ENCODE data around the gene CDC25B. TPM values are rescaled to one million over a fixed set of nuclear protein-coding genes. Genes with fewer than 3 reads are reported as not detected.

Gene CDC25B
- total and polyA plus RNA-seq, 2 experiments from 2014 or later: 9.7 to 59.9 TPM

- Histone ChIP-seq H3K4me3 (peak overlapping the region; percentile 65), H3K4me1 (ENCODE audit: low read depth) (peaks cover 4% of the 10 kb centered on the region), H3K27ac (peak overlapping the region; percentile 81), H3K9me3 (ENCODE audit: low read depth) (no peaks in the 10 kb centered on the region), H3K36me3 (no peaks in the 10 kb centered on the region), H3K27me3 (no peaks in the 10 kb centered on the region)
- DNase-seq (ENCODE audit: low read depth in 1 of 2, low spot score in 1 of 2): no peak
- TF ChIP-seq, protein P1, sequence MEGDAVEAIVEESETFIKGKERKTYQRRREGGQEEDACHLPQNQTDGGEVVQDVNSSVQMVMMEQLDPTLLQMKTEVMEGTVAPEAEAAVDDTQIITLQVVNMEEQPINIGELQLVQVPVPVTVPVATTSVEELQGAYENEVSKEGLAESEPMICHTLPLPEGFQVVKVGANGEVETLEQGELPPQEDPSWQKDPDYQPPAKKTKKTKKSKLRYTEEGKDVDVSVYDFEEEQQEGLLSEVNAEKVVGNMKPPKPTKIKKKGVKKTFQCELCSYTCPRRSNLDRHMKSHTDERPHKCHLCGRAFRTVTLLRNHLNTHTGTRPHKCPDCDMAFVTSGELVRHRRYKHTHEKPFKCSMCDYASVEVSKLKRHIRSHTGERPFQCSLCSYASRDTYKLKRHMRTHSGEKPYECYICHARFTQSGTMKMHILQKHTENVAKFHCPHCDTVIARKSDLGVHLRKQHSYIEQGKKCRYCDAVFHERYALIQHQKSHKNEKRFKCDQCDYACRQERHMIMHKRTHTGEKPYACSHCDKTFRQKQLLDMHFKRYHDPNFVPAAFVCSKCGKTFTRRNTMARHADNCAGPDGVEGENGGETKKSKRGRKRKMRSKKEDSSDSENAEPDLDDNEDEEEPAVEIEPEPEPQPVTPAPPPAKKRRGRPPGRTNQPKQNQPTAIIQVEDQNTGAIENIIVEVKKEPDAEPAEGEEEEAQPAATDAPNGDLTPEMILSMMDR (IDR thresholded peaks at IDR 0.05; ENCODE audit: low read depth, low read length): no peak
These were observed 50.2 kb downstream of the CDC25B start for GRCh38 chr20:3846378-3846739.

GRCh38 chr20:3846740-3847428, 50.8 kb downstream of the CDC25B start, which contains the start of gene MAVS:
Gene MAVS (plus strand): TSS chr20:3846834. CDS start chr20:3854625, 7,791 bp downstream.
- Histone ChIP-seq H3K4me3 (peak within 1 kb of the TSS; percentile 65), H3K27me3 (no peaks in the 10 kb centered on the region), H3K9me3 (ENCODE audit: low read depth) (no peaks in the 10 kb centered on the region), H3K4me1 (ENCODE audit: low read depth) (peaks cover 4% of the 10 kb centered on the region), H3K36me3 (no peaks in the 10 kb centered on the region), H3K27ac (peak within 1 kb of the TSS; percentile 84)
- peak; percentile 81 to 95 for DNase-seq (ENCODE audit: low read depth in 1 of 2, low spot score in 1 of 2)
- TF ChIP-seq, protein P1 (IDR thresholded peaks at IDR 0.05; ENCODE audit: low read depth, low read length): no peak

DNA sequence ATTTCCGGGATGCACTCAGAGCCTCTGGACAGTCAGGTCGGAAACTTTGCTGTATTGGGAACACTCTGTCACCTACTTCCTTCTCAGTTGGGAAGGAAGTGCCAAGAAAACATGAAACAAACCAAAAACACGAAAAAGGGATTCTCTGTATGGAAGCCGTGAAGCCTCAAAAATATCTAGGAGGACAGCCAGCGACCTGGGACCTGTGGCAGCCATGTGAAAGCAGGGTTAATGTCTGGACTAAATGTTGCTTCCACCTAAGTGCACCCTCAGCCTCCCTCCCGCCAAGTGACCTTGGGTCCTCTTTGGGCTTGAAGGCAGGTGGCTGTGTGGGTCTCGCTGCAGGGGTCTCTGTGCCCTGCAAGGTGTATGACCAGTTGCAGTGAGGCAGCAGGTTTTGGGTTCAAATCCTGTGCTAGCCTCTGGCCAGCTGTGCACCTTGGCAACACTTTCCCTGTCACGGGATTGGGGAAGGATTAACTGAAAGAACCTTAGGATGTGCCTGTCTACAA, 51.4 kb downstream of the CDC25B start:
- DNase-seq (ENCODE audit: low read depth in 1 of 2, low spot score in 1 of 2): no peak
- peak overlapping the region; percentile 65 for H3K4me3 ChIP-seq
- H3K36me3 ChIP-seq: no peaks in the 10 kb centered on the region
- peaks cover 4% of the 10 kb centered on the region for H3K4me1 ChIP-seq (ENCODE audit: low read depth)
- no peaks in the 10 kb centered on the region for H3K9me3 ChIP-seq (ENCODE audit: low read depth)
- no peaks in the 10 kb centered on the region for H3K27me3 ChIP-seq
- peak overlapping the region; percentile 84 for H3K27ac ChIP-seq
- TF ChIP-seq, protein P1 (IDR thresholded peaks at IDR 0.05; ENCODE audit: low read depth, low read length): no peak

DNA sequence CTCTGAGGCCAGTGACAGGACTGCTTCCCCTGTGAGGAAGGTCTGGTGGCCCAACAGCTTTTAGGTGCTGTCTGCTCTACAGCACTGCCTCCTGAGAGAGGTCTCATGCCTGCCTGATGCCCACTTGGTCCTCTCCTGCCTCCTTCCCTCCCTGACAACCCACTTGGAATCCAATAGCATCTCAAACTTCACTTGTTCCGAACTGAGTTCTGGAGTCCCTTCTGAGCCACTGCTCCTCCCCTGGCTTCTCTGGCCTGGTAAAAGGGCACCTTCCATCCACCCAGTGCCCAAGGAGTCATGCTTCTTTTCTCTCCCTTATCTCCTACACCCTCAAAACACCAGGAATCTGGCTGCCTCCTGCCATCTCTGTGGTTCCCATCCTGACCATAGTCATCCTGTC, 52.5 kb downstream of the CDC25B start:
- no peak overlapping the region for H3K27ac ChIP-seq
- DNase-seq (ENCODE audit: low read depth in 1 of 2, low spot score in 1 of 2): no peak
- no peak overlapping the region for H3K4me3 ChIP-seq

DNA sequence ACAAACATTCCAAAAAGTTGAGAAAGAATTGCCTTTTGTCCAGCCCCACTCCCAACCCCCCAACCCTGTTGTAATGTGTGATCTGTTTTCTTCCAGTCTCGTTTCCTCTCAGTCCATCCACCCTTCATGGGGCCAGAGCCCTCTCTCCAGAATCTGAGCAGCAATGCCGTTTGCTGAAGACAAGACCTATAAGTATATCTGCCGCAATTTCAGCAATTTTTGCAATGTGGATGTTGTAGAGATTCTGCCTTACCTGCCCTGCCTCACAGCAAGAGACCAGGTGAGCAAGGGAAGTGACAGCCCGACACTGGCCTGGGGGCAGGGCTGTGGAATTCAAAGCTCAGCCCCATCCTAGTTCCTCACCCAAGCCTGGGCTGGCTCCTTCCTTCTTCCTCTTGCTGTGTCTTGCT, 58.4 kb downstream of the CDC25B start:
- no peaks in the 10 kb centered on the region for H3K4me1 ChIP-seq (ENCODE audit: low read depth)
- DNase-seq (ENCODE audit: low read depth in 1 of 2, low spot score in 1 of 2): no peak
- no peaks in the 10 kb centered on the region for H3K27me3 ChIP-seq
- TF ChIP-seq, protein P1 (IDR thresholded peaks at IDR 0.05; ENCODE audit: low read depth, low read length): no peak
- no peak overlapping the region for H3K4me3 ChIP-seq
- H3K27ac ChIP-seq: no peak overlapping the region
- peaks cover 8% of the 10 kb centered on the region for H3K36me3 ChIP-seq
- no peaks in the 10 kb centered on the region for H3K9me3 ChIP-seq (ENCODE audit: low read depth)

More for the DNA sequence above, 52.5 kb downstream of the CDC25B start:
- Histone ChIP-seq H3K4me1 (ENCODE audit: low read depth) (peaks cover 4% of the 10 kb centered on the region), H3K36me3 (no peaks in the 10 kb centered on the region), H3K9me3 (ENCODE audit: low read depth) (no peaks in the 10 kb centered on the region), H3K27me3 (no peaks in the 10 kb centered on the region)
- TF ChIP-seq, protein P1 (IDR thresholded peaks at IDR 0.05; ENCODE audit: low read depth, low read length): no peak

Other genes starting within 250 kb of the CDC25B start
- not detected in 2 replicates for gene GFRA4, start 132.9 kb upstream of the CDC25B start, total RNA-seq
- gene GFRA4, start 132.9 kb upstream of the CDC25B start, polyA plus RNA-seq: not detected in 2 replicates
- gene ADAM33, start 114.3 kb upstream of the CDC25B start, total RNA-seq: 0.07 and 1.3 TPM in 2 replicates
- 0.45 and 0.56 TPM in 2 replicates for gene ADAM33, start 114.3 kb upstream of the CDC25B start, polyA plus RNA-seq
- not detected in 2 replicates for gene SIGLEC1, start 83.7 kb upstream of the CDC25B start, total RNA-seq
- not detected in 2 replicates for gene SIGLEC1, start 83.7 kb upstream of the CDC25B start, polyA plus RNA-seq
- 0.18 and 0.92 TPM in 2 replicates for gene HSPA12B, start 63.6 kb upstream of the CDC25B start, total RNA-seq
- gene HSPA12B, start 63.6 kb upstream of the CDC25B start, polyA plus RNA-seq: 1.2 TPM in 1 of 2 replicates, not detected in the other
- 22.5 and 24.1 TPM in 2 replicates for gene ADISSP, start 28.6 kb upstream of the CDC25B start, total RNA-seq
- 38.5 and 45.3 TPM in 2 replicates for gene ADISSP, start 28.6 kb upstream of the CDC25B start, polyA plus RNA-seq
- gene SPEF1, start 14.9 kb upstream of the CDC25B start, total RNA-seq: 0.95 and 1.6 TPM in 2 replicates
- gene SPEF1, start 14.9 kb upstream of the CDC25B start, polyA plus RNA-seq: 0.61 and 1.2 TPM in 2 replicates
- gene CENPB, start 9.6 kb upstream of the CDC25B start, total RNA-seq: 45.0 and 47.6 TPM in 2 replicates
- gene CENPB, start 9.6 kb upstream of the CDC25B start, polyA plus RNA-seq: 10.5 and 12.5 TPM in 2 replicates
- gene AP5S1, start 24.2 kb downstream of the CDC25B start, total RNA-seq: 7.6 and 15.5 TPM in 2 replicates
- 4.7 and 22.9 TPM in 2 replicates for gene AP5S1, start 24.2 kb downstream of the CDC25B start, polyA plus RNA-seq
- 34.7 and 40.9 TPM in 2 replicates for gene MAVS, start 50.5 kb downstream of the CDC25B start, total RNA-seq
- 15.0 and 19.8 TPM in 2 replicates for gene MAVS, start 50.5 kb downstream of the CDC25B start, polyA plus RNA-seq
- 29.2 and 33.4 TPM in 2 replicates for gene PANK2, start 93.1 kb downstream of the CDC25B start, total RNA-seq
- gene PANK2, start 93.1 kb downstream of the CDC25B start, polyA plus RNA-seq: 21.0 and 24.1 TPM in 2 replicates
- 4.4 and 7.7 TPM in 2 replicates for gene RNF24, start 219.2 kb downstream of the CDC25B start, total RNA-seq
- 16.1 and 23.8 TPM in 2 replicates for gene RNF24, start 219.2 kb downstream of the CDC25B start, polyA plus RNA-seq